Vagina (tissue), 2 donors: Measurements from ENCODE around the gene CDX2. TPM values are rescaled to one million over a fixed set of nuclear protein-coding genes. Genes with fewer than 3 reads are reported as not detected.

Source experiments
- DNase-seq, 2 donors: peaks; one replicate each; pipeline ENCODE4 v3.0.0-alpha.2; 2017; ENCODE audit errors: extremely low spot score in 2 of 2
- H3K27ac ChIP-seq: fragments of 200-600 bp; sonication (generic); one replicate; pipeline ENCODE4 v1.5.1; 2019
- H3K27me3 ChIP-seq: fragments of 200-600 bp; sonication (generic); one replicate; pipeline ENCODE4 v1.5.1; 2019
- H3K36me3 ChIP-seq, 2 donors: fragments of 200-600 bp; sonication (generic); one replicate each; pipeline ENCODE4 v1.5.1; 2017 to 2019
- H3K4me1 ChIP-seq: fragments of 200-600 bp; sonication (generic); one replicate; pipeline ENCODE4 v1.5.1; 2019
- H3K4me3 ChIP-seq, 2 donors: fragments of 200-600 bp; sonication (generic); 1 replicate in 1 of 2; 2 replicates in 1 of 2; pipeline ENCODE4 v1.5.1; 2016 to 2019
- H3K9me3 ChIP-seq: fragments of 200-600 bp; sonication (generic); one replicate; pipeline ENCODE4 v1.5.1; 2019
- CTCF ChIP-seq, 3 experiments: fragments of 450-650 bp in 2 of 3; fragments of 200-600 bp in 1 of 3; sonication (generic) in 1 of 3; IDR thresholded peaks; one replicate each; pipeline ENCODE4 v1.5.1; 2017 to 2019; ENCODE audit warnings: antibody characterized with exemption in 3 of 3, mild to moderate bottlenecking in 2 of 3, moderate library complexity in 2 of 3
- POLR2A ChIP-seq, 2 donors: fragments of 450-650 bp; IDR thresholded peaks; one replicate each; pipeline ENCODE4 v1.6.1; 2017; ENCODE audit warnings: antibody characterized with exemption in 2 of 2, mild to moderate bottlenecking in 2 of 2, moderate library complexity in 2 of 2
- POLR2AphosphoS5 ChIP-seq, 2 donors: sonication (generic); formaldehyde crosslinking; IDR thresholded peaks; one replicate each; pipeline ENCODE4 v1.9.0; 2017; ENCODE audit warnings: antibody characterized with exemption in 2 of 2, mild to moderate bottlenecking in 2 of 2, low read depth in 1 of 2; ENCODE audit not compliant: insufficient read depth in 1 of 2
- intact Hi-C: fragments of 100-400 bp; cut with DNase I; formaldehyde crosslinking; loops from one replicate; pipeline ENCODE4 v1.15.1; 2023
- total RNA-seq: library from RNA; depleted of rRNA; stranded (reverse); fragments of >200 nt; gene quantifications from one replicate; pipeline ENCODE4 v1.2.3, GENCODE V29; 2016

The CDX2 gene
- total RNA-seq, 1 donor from 2014 or later = not detected

GRCh38 chr13:27981006-27981708 lies 12.0 kb upstream of the CDX2 start:
- no peak overlapping the region for H3K27ac ChIP-seq
- no peak for DNase-seq
- no peaks in the 10 kb centered on the region for H3K27me3 ChIP-seq
- TF ChIP-seq POLR2A (IDR thresholded peaks at IDR 0.05) (no peak), CTCF (IDR thresholded peaks at IDR 0.05) (no peak), POLR2AphosphoS5 (IDR thresholded peaks at IDR 0.05; ENCODE audit: insufficient read depth in 1 of 2, low read depth in 1 of 2) (no peak)
- no peak overlapping the region for H3K4me3 ChIP-seq
- no peaks in the 10 kb centered on the region for H3K36me3 ChIP-seq
- peaks cover 18% of the 10 kb centered on the region for H3K4me1 ChIP-seq
- H3K9me3 ChIP-seq = no peaks in the 10 kb centered on the region
- intact Hi-C loops = loop anchor here (10.0 kb wide), 1 partner anchor 616 kb away; no protein-coding TSS in a partner anchor

GRCh38 chr13:27980280-27980998 lies 11.3 kb upstream of the CDX2 start:
- TF ChIP-seq POLR2A (IDR thresholded peaks at IDR 0.05) (no peak), CTCF (IDR thresholded peaks at IDR 0.05) (no peak), POLR2AphosphoS5 (IDR thresholded peaks at IDR 0.05; ENCODE audit: insufficient read depth in 1 of 2, low read depth in 1 of 2) (no peak)
- no peaks in the 10 kb centered on the region for H3K9me3 ChIP-seq
- H3K27me3 ChIP-seq = no peaks in the 10 kb centered on the region
- peaks cover 18% of the 10 kb centered on the region for H3K4me1 ChIP-seq
- intact Hi-C loops = loop anchor here (10.0 kb wide), 1 partner anchor 616 kb away; no protein-coding TSS in a partner anchor
- DNase-seq = no peak
- no peak overlapping the region for H3K27ac ChIP-seq
- H3K4me3 ChIP-seq = no peak overlapping the region
- H3K36me3 ChIP-seq = no peaks in the 10 kb centered on the region

- Histone ChIP-seq H3K27ac (no peak overlapping the region), H3K36me3 (no peaks in the 10 kb centered on the region), H3K9me3 (no peaks in the 10 kb centered on the region), H3K4me1 (peaks cover 18% of the 10 kb centered on the region), H3K4me3 (no peak overlapping the region), H3K27me3 (no peaks in the 10 kb centered on the region)
- TF ChIP-seq POLR2AphosphoS5 (IDR thresholded peaks at IDR 0.05; ENCODE audit: insufficient read depth in 1 of 2, low read depth in 1 of 2) (no peak), POLR2A (IDR thresholded peaks at IDR 0.05) (no peak), CTCF (IDR thresholded peaks at IDR 0.05) (no peak)
- DNase-seq = no peak
- intact Hi-C loops = loop anchor here (10.0 kb wide), 2 partner anchors 155 to 615 kb away; no protein-coding TSS in a partner anchor
These were observed 10.7 kb upstream of the CDX2 start for GRCh38 chr13:27979765-27980279.

GRCh38 chr13:27979001-27979643 lies 10.0 kb upstream of the CDX2 start:
- intact Hi-C loops = loop anchor here (10.0 kb wide), 1 partner anchor 154 kb away; no protein-coding TSS in a partner anchor
- peaks cover 18% of the 10 kb centered on the region for H3K4me1 ChIP-seq
- DNase-seq = no peak
- no peak overlapping the region for H3K27ac ChIP-seq
- TF ChIP-seq POLR2AphosphoS5 (IDR thresholded peaks at IDR 0.05; ENCODE audit: insufficient read depth in 1 of 2, low read depth in 1 of 2) (no peak), CTCF (IDR thresholded peaks at IDR 0.05) (no peak), POLR2A (IDR thresholded peaks at IDR 0.05) (no peak)
- no peaks in the 10 kb centered on the region for H3K36me3 ChIP-seq
- no peak overlapping the region for H3K4me3 ChIP-seq
- no peaks in the 10 kb centered on the region for H3K27me3 ChIP-seq
- H3K9me3 ChIP-seq = no peaks in the 10 kb centered on the region
